Head of caudate nucleus (tissue), 42 donors: ENCODE measurements around the gene DHRS3.

ENCODE experiments used
- DNase-seq, 42 donors: peaks; one replicate each; pipeline versions ENCODE4 v3.0.0 to v3.0.0-alpha.2; 2020 to 2021; ENCODE audit warnings: mixed read lengths in 7 of 42
- intact Hi-C: fragments of 100-400 bp; cut with DNase I; formaldehyde crosslinking; loops from one replicate; pipeline ENCODE4 v1.15.0; 2022

Gene DHRS3

DNA sequence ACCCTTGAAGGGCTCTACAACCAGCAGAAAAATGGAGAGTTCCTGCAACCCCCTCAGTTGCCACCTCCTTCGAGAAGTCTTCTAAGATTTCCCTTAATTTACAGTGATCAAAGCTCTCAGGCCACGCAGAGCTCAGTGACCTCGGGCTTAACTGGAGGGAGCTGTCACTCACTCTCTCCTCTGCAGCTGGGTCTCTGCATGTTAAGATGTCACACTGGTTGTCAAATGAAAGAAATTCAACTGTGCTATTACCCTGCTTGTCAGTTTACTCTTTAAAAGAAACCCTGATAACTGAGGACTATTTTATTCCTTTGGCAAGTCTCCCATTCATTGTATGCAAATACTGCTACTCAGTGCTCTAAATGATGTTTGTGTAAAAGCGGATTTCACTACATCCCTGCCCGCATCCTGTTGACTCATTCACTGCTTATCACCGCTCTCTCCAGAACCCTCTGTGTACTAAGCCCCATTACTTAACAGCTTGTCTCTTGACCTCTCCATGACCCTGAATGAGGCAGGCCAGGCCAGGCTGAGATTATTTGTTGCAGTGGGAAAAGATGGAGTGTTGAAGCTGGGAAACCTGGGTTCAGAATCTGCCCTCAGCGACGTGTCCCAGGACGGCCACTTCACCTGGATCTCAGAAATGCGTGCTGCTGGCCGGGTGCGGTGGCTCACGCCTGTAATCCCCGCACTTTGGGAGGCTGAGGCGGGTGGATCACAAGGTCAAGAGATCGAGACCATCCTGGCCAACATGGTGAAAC lies 13.7 kb downstream of the DHRS3 start:
- intact Hi-C loops, result no loop called here
- no peak for DNase-seq

DNA sequence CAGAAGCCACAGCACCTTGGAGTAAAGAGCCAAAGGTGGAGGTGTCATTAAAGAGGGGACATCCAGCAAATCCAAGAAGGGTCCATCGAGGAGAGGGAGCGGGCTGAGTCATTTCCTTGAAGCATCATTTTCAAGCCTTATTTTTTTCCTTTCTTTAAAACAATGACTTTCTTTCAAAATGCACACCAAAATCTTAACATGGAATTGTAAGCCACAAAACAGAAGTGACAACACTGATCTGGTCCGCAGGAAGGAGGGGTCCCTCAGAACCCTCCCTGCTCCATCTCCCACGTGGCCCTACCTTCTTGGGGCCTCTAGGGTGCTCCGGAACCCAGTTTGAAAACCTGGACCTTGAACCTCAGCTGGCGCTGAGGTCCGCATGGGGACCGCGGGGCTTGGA lies 14.8 kb downstream of the DHRS3 start:
- DNase-seq, result no peak
- intact Hi-C loops, result no loop called here

DNA sequence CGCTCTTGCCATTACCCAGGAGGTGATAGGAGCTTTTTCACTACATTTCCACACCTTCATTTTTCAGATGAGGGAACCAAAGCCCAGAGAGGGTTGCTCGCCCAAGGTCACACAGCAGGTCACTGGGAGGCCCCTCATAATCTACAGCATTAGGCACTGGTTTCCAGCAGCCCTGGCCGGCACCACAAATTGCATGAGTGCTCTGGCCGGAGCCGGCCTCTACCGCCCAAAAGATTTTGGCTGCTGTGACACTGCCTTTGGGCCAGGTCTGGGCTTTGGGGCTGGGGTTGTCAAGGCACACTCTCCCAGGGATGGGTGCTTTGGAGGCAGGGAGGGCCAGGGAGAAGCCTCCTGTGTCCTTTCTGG lies 15.4 kb downstream of the DHRS3 start:
- no peak for DNase-seq
- intact Hi-C loops, result no loop called here

DNA sequence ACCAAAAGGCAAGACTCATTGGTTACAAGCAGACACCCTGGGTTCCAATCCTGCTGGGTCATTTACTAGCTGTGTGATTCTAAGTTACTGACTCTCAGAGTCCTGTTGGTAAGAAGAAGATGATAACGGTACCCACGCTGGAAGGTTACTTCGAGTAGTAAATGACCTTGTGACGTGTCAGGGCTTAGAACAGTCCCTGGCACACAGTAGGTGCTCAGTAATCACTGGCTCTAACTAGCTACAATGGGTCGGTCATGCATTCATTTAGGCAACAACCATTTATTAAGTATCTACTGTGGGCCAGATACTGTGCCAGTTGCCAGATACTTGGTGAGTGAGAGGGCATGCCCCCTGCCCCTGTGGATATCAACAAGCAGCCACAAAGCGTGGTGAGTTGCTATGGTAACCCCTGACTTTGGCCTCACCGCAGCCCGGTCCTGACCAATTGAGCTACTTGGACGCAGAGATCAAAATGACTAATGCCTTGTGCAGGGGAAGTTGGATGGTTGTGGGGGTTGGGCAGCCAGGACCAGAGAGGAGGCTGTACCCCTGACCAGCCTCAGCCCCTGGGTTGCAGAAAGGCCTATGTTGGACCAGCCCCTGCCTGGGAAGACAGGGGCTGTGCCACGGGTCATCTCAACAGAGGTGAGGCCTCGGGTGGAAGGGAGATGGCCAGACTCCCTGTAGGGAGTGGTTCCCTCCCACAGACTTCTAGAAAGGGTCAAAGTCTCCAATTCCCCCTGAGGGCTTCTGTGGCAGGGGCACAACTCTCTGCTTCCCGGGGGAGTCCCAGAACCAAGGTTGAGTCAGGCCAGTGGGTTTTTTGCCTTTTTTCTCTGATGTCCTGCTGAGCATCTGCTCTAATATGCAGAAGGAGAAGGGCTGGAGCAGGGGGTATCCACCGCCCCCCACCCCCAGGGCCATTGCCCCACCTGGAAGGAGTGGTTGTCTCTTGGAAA lies 16.0 kb downstream of the DHRS3 start:
- peak in 9 of 42 donors; percentile 37 to 69 (median 49) for DNase-seq
- intact Hi-C loops, result no loop called here

DNA sequence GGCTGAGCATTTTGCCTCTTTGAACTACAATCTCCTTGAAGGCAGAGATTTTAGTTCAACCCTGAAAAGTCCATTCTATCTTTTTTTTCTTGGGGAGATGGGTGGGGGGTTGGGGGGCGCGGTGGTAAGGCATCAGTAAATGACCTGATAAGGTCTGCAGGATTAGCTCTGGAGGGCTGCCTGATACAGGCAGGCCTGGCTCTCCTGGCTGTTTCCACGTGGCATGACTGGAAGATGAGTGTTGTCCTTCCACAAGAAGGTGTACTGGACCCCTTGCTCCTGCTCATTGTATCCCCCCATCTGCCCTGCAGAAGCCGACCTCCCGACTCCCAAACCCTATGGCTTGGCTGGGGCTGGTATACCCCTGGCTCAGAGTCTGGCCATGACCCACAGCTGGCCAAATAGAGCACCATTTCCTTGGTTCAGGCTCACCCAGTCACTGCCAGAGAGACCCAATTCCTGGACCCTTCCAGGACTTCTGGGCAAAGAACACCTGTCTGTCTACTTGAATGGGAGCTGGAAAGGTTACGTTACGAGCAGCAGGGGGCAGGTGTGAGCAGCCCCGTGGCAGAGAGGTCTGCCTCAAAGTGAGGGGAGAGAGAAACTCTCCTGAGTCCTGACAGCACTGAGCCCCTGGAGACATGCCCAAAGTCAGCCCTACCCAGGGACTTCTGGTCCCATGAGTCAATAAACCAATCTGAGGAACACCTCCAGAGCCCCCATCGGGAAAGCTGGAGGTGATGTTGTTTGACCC lies 17.0 kb downstream of the DHRS3 start:
- peak in 6 of 42 donors; percentile 24 to 56 (median 42) for DNase-seq
- intact Hi-C loops, result no loop called here

DNA sequence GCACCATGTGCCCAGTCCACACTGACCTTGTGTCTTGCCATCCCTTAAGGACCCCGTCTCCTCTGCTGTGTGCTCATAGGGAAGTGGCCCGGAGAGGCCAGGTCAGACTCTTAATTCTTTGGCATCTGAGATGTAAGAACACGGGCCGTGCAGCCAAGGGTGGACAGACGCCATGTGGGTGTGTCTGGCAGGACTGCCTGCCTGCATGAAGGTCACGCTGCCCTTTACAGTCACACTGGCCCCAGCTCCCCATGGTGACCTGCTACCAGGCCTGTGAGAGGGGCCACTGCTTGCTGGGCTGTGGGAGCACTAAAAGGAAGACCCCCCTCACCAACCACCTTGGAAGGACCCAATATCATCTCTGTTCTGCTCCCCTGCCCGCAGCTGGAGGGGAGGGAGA lies 17.7 kb downstream of the DHRS3 start:
- peak in 7 of 42 donors; percentile 13 to 60 (median 47) for DNase-seq
- intact Hi-C loops, result no loop called here

DNA sequence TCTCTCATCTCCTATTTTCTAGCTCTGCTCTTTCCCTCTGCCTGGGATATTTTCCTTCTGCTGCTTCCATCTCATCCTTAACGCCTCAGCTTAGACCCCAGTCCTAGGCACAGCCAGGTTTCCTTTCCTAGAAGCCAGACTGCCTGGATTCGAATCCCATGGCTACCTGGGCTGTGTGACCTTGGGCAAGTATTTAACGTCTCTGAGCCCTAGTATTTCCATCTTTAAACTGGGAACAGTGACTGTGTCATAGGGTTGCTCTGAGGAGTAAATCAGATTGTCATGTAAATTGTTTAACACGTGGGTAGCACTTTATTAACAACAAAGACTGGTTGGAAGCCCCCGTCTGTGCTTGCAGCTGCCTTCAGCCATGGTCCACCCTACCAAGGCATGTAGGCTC lies 18.4 kb downstream of the DHRS3 start:
- intact Hi-C loops, result no loop called here
- no peak for DNase-seq

DNA sequence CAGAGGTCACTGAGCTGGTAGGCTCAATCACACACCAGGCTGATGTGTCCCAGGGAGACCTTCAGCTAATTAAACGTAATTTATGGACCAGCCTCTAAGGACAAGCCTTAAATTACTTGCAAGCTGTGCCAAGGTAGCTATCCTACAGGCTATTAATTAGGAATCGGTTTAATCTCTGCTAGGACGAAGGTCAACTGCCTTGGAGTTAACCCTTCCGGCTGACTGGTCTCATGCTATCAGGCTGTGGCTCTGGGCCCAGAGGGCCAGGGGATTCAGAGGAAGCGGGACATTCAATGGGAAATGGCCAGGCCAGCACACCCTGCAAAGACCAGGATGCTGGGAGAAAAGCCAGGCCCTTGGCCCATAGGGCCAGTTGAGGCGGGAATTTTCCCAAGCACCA lies 19.0 kb downstream of the DHRS3 start:
- DNase-seq, result no peak
- intact Hi-C loops, result no loop called here

DNA sequence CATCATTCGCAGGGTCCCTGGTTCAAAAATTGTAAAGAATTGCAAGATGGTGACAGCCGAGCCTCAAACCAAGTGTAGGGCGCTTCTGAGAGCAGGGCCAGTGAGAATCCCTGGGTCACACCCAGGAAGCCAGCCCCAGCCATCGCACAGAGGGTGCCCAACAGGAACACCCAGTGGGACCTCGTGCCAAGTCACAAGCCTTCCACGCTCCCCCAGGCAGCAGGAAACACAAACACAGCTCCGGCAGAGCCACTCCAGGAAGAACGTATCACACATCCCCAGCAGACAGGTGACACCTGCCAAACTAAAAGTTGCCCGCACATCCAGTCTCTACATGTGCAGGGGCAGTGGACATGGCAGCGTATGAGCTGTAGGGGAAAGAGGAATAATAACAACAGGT lies 20.2 kb downstream of the DHRS3 start:
- intact Hi-C loops, result no loop called here
- DNase-seq, result peak in 15 of 42 donors; percentile 21 to 59 (median 36)

DNA sequence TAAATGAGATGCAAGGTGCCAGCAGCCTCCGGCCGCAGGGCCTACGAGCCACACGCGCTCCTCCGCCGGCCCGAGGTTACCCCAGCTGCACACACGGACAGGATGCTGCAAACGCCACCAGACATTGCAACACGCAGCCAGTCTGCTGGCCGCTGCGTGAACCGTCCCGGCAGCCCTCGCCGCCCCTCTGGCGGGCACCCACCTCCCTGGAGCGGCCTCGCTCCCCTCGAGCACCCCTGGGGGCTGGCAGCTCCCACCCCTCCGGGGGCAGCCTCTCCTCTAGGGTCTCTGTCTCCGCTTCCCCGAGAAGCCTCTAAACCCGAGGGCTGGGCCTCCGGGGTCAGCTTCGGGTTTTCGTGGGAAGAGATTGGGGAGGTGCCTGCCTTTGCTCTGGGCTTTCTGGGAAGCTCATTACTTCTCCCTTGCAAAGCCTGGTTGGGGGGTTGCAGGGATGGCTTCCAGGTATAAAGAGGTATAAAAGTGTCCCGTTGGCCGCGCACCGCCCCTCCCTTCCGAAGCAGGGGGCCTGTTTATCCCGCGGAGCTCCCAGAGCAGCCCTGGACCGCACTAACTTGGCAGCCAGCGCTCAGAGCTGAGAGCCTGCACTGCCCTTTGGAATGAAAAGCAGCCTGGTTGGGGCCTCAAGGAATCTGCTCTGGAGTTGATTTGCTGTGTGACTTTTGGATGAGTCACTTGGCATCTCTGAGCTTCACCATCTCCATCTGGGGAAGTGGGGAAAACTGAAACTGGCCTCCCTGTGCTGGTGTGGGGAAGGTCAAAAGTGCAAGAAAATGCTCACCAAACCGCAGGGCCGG lies 21.8 kb downstream of the DHRS3 start:
- intact Hi-C loops, result no loop called here
- DNase-seq, result peak in 38 of 42 donors; percentile 45 to 87 (median 64)

DNA sequence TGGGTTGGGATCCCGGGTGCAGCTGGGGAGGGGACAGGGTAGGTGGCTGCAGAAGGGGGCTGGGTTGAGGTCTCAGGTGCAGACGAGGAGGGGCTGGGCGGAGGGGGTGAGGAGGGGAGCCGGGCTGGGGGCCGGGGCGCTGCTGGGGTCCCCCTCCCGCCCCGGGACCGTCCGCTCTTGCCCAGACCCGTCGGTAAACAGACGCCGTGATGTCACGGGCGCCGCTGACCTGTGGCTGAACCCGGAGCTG lies 22.3 kb downstream of the DHRS3 start:
- intact Hi-C loops, result no loop called here
- peak in 1 of 42 donors; percentile 80 for DNase-seq

DNA sequence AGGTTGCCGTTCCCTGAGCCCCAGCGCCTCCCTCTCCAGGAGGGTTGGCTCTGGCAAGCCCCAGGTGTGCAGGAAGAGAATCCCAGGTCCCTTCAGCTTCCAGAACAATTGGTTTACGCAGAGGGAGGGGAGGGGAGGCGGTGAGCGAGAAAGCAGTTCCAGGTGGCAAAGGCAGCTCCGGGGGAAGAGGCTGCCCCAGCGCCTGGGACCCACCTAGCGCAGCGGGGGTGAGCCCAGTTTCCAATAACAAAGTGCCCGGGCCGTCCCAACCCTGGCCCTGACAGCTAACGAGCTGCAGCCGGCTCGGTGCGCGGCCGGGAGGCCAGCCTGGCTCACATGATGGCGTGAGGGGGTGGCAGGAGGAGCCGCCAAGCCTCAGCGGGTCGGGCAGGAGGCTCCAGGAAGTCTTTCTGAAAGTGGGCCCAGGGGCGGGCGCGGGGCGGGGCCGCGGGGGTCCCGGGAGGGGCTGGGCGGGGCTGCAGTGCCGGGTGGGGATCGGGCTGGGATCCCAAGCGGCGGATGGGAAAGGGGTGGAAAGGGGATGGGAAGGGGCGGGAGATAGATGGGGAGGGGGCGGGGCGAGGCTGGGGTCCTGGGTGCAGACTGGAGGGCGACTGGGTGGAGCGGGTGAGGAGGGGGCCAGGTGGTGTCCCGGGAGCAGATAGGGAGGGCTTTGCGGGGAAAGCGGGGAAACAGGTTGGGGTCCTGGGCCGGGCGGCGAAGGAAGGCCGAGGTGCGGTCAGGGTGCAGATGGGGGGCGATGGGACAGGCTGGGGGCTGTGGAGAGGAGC lies 22.8 kb downstream of the DHRS3 start:
- DNase-seq, result peak in 33 of 42 donors; percentile 32 to 77 (median 58)
- intact Hi-C loops, result no loop called here

DNA sequence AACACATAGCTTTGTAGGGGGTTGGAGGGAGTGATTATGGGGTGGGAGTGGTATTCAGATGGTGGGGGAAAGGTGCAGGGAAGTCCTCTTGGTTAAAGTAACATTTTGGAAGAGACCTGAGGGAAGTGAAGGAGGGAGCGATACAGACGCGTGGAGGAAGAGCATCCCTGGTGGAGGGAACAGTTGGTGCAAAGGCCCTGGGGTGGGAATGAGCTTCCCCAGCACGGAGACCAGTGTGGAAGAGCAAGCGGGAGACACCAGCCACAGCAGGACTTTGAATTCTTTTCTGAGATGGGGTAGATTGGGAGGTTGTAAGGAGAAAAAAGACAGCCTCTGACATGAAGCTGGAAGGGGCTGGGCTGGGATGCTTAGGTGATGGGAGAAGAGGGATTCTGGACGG lies 23.5 kb downstream of the DHRS3 start:
- DNase-seq, result no peak
- intact Hi-C loops, result no loop called here

DNA sequence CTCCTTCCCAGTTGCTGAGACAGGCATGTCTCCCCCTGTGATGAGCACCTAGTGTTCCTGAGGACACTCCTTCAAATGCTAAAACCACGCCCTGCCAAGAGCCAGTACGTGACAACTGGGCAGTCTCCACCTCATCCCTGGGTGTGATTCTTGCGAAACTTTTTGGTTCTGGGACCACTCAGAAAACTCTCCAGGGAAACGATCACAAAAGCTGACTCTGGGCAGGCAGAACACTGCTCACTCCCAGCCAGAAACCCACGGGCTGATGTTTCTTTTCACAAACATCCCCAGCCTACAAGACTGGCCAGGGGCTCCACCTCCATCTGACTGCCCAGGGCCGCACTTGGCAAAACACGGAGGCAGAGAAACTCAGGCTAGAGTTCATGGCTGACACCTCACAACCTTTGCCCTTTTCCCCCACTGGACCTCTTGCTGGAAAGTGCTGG lies 24.4 kb downstream of the DHRS3 start:
- intact Hi-C loops, result no loop called here
- peak in 16 of 42 donors; percentile 7 to 67 (median 42) for DNase-seq

DNA sequence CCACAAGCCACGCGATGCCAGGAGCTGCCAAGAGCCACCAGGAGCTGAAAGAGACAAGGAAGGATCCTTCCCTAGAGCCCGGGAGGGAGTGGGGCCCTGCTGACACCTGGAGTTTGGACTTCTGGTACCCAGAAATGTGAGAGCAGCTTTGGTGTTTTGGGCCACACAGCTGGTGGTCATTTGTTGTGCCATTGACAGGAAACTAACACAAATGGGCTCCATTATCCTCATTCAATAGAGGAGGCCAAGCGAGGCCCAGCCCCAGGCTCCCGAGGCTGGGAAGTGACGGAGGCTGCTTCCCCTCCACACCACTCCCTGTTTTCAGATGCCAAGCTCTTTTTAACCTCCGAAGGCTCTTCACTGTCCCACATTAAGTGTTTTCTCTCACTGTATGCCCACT lies 25.5 kb downstream of the DHRS3 start:
- DNase-seq, result no peak
- intact Hi-C loops, result no loop called here

DNA sequence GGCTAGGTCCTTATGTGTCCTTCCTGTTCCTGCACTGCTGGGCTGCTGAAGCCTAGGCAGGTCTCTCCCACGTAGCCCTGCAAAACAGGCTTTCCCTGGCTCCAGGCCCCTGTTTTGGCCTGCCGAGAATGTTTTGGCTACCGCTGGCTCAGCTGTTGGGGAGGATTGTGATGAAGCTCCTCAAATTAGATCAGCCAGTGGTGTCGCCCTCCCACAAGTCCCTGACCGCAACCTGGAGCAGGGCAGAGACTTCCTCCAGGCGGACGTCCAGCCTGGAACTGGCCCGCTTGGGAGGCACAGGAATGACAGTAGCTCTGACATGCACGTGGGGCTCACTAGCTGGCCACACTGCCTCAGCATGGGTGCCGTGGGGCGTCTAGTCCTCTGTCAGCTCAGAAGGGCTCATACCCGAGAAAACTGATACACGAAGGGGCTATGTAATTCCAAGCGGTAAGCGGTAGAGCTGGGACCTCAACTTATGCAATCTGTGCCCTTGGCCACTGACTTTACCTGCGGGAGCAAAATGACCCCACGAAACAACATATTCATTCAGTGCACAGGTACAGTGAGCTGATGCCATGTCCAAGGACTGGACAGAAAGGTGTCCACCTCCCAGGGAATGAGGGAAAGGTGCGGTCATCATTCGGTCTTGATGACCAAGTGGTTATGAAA lies 26.6 kb downstream of the DHRS3 start:
- DNase-seq, result peak in 1 of 42 donors; percentile 21
- intact Hi-C loops, result no loop called here

DNA sequence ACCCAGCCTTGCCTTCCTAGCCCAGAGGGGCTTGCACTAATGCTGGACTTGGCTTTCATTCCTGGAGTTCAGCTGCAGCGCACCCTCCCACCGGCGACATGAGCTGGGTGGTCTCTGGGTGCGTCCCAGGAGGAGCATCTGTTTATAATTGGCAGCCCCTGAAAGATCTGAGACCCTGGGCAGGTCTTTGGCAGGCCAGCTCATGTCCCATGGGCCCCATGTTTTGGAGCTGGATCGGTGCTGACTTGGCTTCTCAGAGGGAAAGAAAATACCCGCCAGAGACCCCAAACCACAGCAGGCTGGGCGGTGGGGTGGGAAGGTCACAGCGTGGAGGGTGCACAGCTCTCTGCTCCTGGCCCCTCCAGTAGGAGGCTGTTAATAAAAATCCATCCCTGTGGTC lies 29.3 kb downstream of the DHRS3 start:
- intact Hi-C loops, result no loop called here
- no peak for DNase-seq
